Chondrocyte (in vitro differentiated cells): Measurements from ENCODE around the gene TRPM2. TPM values are rescaled to one million over a fixed set of nuclear protein-coding genes. Genes with fewer than 3 reads are reported as not detected.
"Not testable (repeated sequence)": the region's sequence is repeated elsewhere in the genome, so short reads cannot be mapped to it uniquely, and the experiment has no call there.

Experiments used
- DNase-seq: peaks from one replicate; pipeline ENCODE4 v3.0.0; 2021; ENCODE audit warnings: mixed read lengths, low spot score
- H3K27ac Mint-ChIP-seq: one replicate; pipeline ENCODE4 v1.8.0; 2021; ENCODE audit warnings: mild to moderate bottlenecking, moderate library complexity, mixed read lengths; ENCODE audit not compliant: unreplicated experiment
- H3K27me3 Mint-ChIP-seq: 2 replicates; pipeline ENCODE4 v1.8.0; 2021; ENCODE audit warnings: low read depth, mixed read lengths
- H3K36me3 Mint-ChIP-seq: 2 replicates; pipeline ENCODE4 v1.8.0; 2021; ENCODE audit warnings: low read depth, mixed read lengths
- H3K4me1 Mint-ChIP-seq: 2 replicates; pipeline ENCODE4 v1.8.0; 2021; ENCODE audit warnings: low read depth, mild to moderate bottlenecking, mixed read lengths
- H3K4me3 Mint-ChIP-seq: one replicate; pipeline ENCODE4 v1.8.0; 2021; ENCODE audit warnings: mild to moderate bottlenecking, moderate library complexity, mixed read lengths; ENCODE audit not compliant: unreplicated experiment
- H3K9me3 Mint-ChIP-seq: 2 replicates; pipeline ENCODE4 v1.8.0; 2021; ENCODE audit warnings: low read depth, mixed read lengths
- CTCF ChIP-seq: fragments of 200-600 bp; sonication (generic); IDR thresholded peaks from 2 replicates; pipeline ENCODE4 v1.5.0; 2021; ENCODE audit warnings: antibody characterized with exemption, mild to moderate bottlenecking, moderate library complexity
- total RNA-seq: library from RNA; stranded (reverse); gene quantifications from 3 replicates; pipeline ENCODE4 v1.2.1, GENCODE V29; 2021

TRPM2 gene
- total RNA-seq, 1 donor from 2014 or later = 0.32 TPM

GRCh38 chr21:44401386-44402160 is 48.2 kb downstream of the TRPM2 start:
- no peaks in the 10 kb centered on the region for H3K36me3 Mint-ChIP-seq
- no peaks in the 10 kb centered on the region for H3K9me3 Mint-ChIP-seq
- H3K27ac Mint-ChIP-seq = no peak overlapping the region
- no peak for DNase-seq
- no peak overlapping the region for H3K4me3 Mint-ChIP-seq
- no peak for TF ChIP-seq CTCF
- H3K4me1 Mint-ChIP-seq = peaks cover 4% of the 10 kb centered on the region
- H3K27me3 Mint-ChIP-seq = no peaks in the 10 kb centered on the region

GRCh38 chr21:44402323-44403105 is 49.1 kb downstream of the TRPM2 start:
- Mint-ChIP-seq H3K27me3 (no peaks in the 10 kb centered on the region), H3K9me3 (no peaks in the 10 kb centered on the region), H3K27ac (no peak overlapping the region), H3K36me3 (peaks cover 2% of the 10 kb centered on the region), H3K4me1 (peaks cover 6% of the 10 kb centered on the region), H3K4me3 (no peak overlapping the region)
- TF ChIP-seq CTCF = no peak
- DNase-seq = no peak

GRCh38 chr21:44403106-44404020 is 49.9 kb downstream of the TRPM2 start:
- Mint-ChIP-seq H3K36me3 (peaks cover 2% of the 10 kb centered on the region), H3K4me1 (peaks cover 12% of the 10 kb centered on the region), H3K4me3 (no peak overlapping the region), H3K27me3 (no peaks in the 10 kb centered on the region), H3K27ac (no peak overlapping the region), H3K9me3 (no peaks in the 10 kb centered on the region)
- DNase-seq = no peak
- no peak for TF ChIP-seq CTCF

GRCh38 chr21:44404482-44404881 is 51.1 kb downstream of the TRPM2 start:
- not testable (repeated sequence) for H3K9me3 Mint-ChIP-seq, H3K36me3 Mint-ChIP-seq, H3K27ac Mint-ChIP-seq, H3K4me3 Mint-ChIP-seq, DNase-seq, H3K27me3 Mint-ChIP-seq
- H3K4me1 Mint-ChIP-seq = peaks cover 14% of the 10 kb centered on the region

GRCh38 chr21:44405091-44405947 is 51.9 kb downstream of the TRPM2 start:
- no peak for TF ChIP-seq CTCF
- Mint-ChIP-seq H3K4me3 (no peak overlapping the region), H3K9me3 (peaks cover 6% of the 10 kb centered on the region), H3K36me3 (peaks cover 2% of the 10 kb centered on the region), H3K4me1 (peaks cover 14% of the 10 kb centered on the region), H3K27me3 (no peaks in the 10 kb centered on the region), H3K27ac (no peak overlapping the region)
- no peak for DNase-seq
